Fibroblast of lung (primary cell): ENCODE data around the gene SPATS1. TPM values are rescaled to one million over a fixed set of nuclear protein-coding genes. Genes with fewer than 3 reads are reported as not detected.

Experiments
- DNase-seq, 2 donors: peaks; one replicate each; pipeline versions ENCODE4 v3.0.0 to v3.0.0-alpha.2; 2010; ENCODE audit warnings: low read depth in 2 of 2
- H2AFZ ChIP-seq: 2 replicates; pipeline ENCODE4 v1.5.1; 2012; ENCODE audit warnings: low read length, control low read depth, inconsistent platforms
- H3K27ac ChIP-seq: 2 replicates; pipeline ENCODE4 v1.5.1; 2011; ENCODE audit warnings: low read length, control low read depth; ENCODE audit not compliant: insufficient read depth
- H3K27me3 ChIP-seq: 2 replicates; pipeline ENCODE4 v1.5.1; 2011; ENCODE audit warnings: mild to moderate bottlenecking, low read length; ENCODE audit not compliant: control insufficient read depth, insufficient read depth
- H3K36me3 ChIP-seq: 2 replicates; pipeline ENCODE4 v1.5.1; 2011; ENCODE audit warnings: low read length; ENCODE audit not compliant: control insufficient read depth, insufficient read depth
- H3K4me1 ChIP-seq: 2 replicates; pipeline ENCODE4 v1.5.1; 2011; ENCODE audit warnings: low read length; ENCODE audit not compliant: control insufficient read depth, insufficient read depth; ENCODE audit errors: extremely low read depth
- H3K4me2 ChIP-seq: 2 replicates; pipeline ENCODE4 v1.5.1; 2011; ENCODE audit warnings: low read length, control low read depth; ENCODE audit not compliant: insufficient read depth; ENCODE audit errors: extremely low read depth
- H3K4me3 ChIP-seq, 4 experiments: fragments of 200-600 bp in 1 of 4; sonication (generic) in 1 of 4; replicated peaks in 1 of 4; 2 replicates each; pipeline ENCODE4 v1.5.1; 2011 to 2016; ENCODE audit warnings: low read length in 4 of 4, low read depth in 3 of 4, mild to moderate bottlenecking in 3 of 4, control low read depth in 2 of 4, inconsistent platforms in 1 of 4, mixed read lengths in 1 of 4; ENCODE audit not compliant: insufficient read depth in 1 of 4; ENCODE audit errors: control extremely low read depth in 1 of 4
- H3K79me2 ChIP-seq: 2 replicates; pipeline ENCODE4 v1.5.1; 2012; ENCODE audit warnings: mild to moderate bottlenecking, low read length, inconsistent platforms; ENCODE audit not compliant: control insufficient read depth, insufficient read depth
- H3K9ac ChIP-seq: 2 replicates; pipeline ENCODE4 v1.5.1; 2011; ENCODE audit warnings: mild to moderate bottlenecking, low read length, control low read depth; ENCODE audit not compliant: insufficient read depth
- H3K9me3 ChIP-seq: 2 replicates; pipeline ENCODE4 v1.5.1; 2012; ENCODE audit warnings: low read depth, low read length; ENCODE audit not compliant: control insufficient read depth, insufficient read depth
- H4K20me1 ChIP-seq: 2 replicates; pipeline ENCODE4 v1.5.1; 2011; ENCODE audit warnings: low read length; ENCODE audit not compliant: control insufficient read depth, insufficient read depth; ENCODE audit errors: extremely low read depth
- CTCF ChIP-seq, 2 donors: IDR thresholded peaks in 1 of 2; conservative IDR thresholded peaks in 1 of 2; 1 replicate in 1 of 2; 2 replicates in 1 of 2; pipeline ENCODE4 v1.5.1; 2011 to 2012; ENCODE audit warnings: low read length in 2 of 2, control low read depth in 1 of 2, inconsistent platforms in 1 of 2, low read depth in 1 of 2, mild to moderate bottlenecking in 1 of 2
- EZH2 ChIP-seq: IDR thresholded peaks from 2 replicates; pipeline ENCODE4 v1.5.1; 2012; ENCODE audit warnings: low read length, control low read depth, mild to moderate bottlenecking; ENCODE audit errors: missing control alignments
- polyA plus RNA-seq, 2 donors: library from polyadenylated mRNA; depleted of rRNA in 1 of 2; stranded (reverse) in 1 of 2; unstranded in 1 of 2; fragments of >200 nt; gene quantifications; 2 replicates each; pipeline ENCODE4 v1.2.1, GENCODE V29; 2011 to 2012; ENCODE audit warnings: missing spikeins in 1 of 2
- total RNA-seq: library from RNA; depleted of rRNA; stranded (reverse); fragments of >200 nt; gene quantifications from 2 replicates; pipeline ENCODE4 v1.2.1, GENCODE V29; 2014

Gene SPATS1
- total and polyA plus RNA-seq, 2 donors (not counting 1 experiment from before 2014, with no cell fraction given), result under 0.01 TPM; not detected in 1

- no peak for TF ChIP-seq EZH2
- TF ChIP-seq CTCF (conservative IDR thresholded peaks at IDR 0.05 in 1 of 2, IDR thresholded peaks at IDR 0.05 in 1 of 2; ENCODE audit: low read depth in 1 of 2, low read length in 2 of 2), result no peak
- no peak for DNase-seq
- Histone ChIP-seq H3K79me2 (no peaks in the 10 kb centered on the region), H3K27me3 (peaks cover 9% of the 10 kb centered on the region), H3K4me2 (no peak overlapping the region), H2AFZ (no peak overlapping the region), H3K4me1 (no peaks in the 10 kb centered on the region), H4K20me1 (no peaks in the 10 kb centered on the region), H3K9ac (no peak overlapping the region), H3K27ac (no peak overlapping the region), H3K9me3 (no peaks in the 10 kb centered on the region), H3K36me3 (no peaks in the 10 kb centered on the region), H3K4me3 (no peak overlapping the region)
Observed at GRCh38 chr6:44373051-44373450, 30.6 kb downstream of the SPATS1 start.

GRCh38 chr6:44373787-44374186, 31.3 kb downstream of the SPATS1 start:
- Histone ChIP-seq H3K27me3 (peaks cover 9% of the 10 kb centered on the region), H4K20me1 (no peaks in the 10 kb centered on the region), H3K27ac (no peak overlapping the region), H3K79me2 (no peaks in the 10 kb centered on the region), H2AFZ (no peak overlapping the region), H3K4me2 (no peak overlapping the region), H3K9ac (no peak overlapping the region), H3K36me3 (no peaks in the 10 kb centered on the region), H3K4me3 (no peak overlapping the region), H3K4me1 (no peaks in the 10 kb centered on the region), H3K9me3 (no peaks in the 10 kb centered on the region)
- peak in 1 of 2 donors; percentile 4 for DNase-seq
- TF ChIP-seq EZH2 (no peak), CTCF (conservative IDR thresholded peaks at IDR 0.05 in 1 of 2, IDR thresholded peaks at IDR 0.05 in 1 of 2; ENCODE audit: low read depth in 1 of 2, low read length in 2 of 2) (no peak)

GRCh38 chr6:44375071-44375470, 32.6 kb downstream of the SPATS1 start:
- no peak overlapping the region for H2AFZ ChIP-seq
- TF ChIP-seq CTCF (conservative IDR thresholded peaks at IDR 0.05 in 1 of 2, IDR thresholded peaks at IDR 0.05 in 1 of 2; ENCODE audit: low read depth in 1 of 2, low read length in 2 of 2) (no peak), EZH2 (no peak)
- H3K4me1 ChIP-seq, result no peaks in the 10 kb centered on the region
- DNase-seq, result no peak
- H3K27me3 ChIP-seq, result peaks cover 9% of the 10 kb centered on the region
- H3K27ac ChIP-seq, result no peak overlapping the region
- no peak overlapping the region for H3K4me2 ChIP-seq
- H3K9ac ChIP-seq, result no peak overlapping the region
- no peak overlapping the region for H3K4me3 ChIP-seq
- H3K79me2 ChIP-seq, result no peaks in the 10 kb centered on the region
- no peaks in the 10 kb centered on the region for H4K20me1 ChIP-seq
- no peaks in the 10 kb centered on the region for H3K9me3 ChIP-seq
- no peaks in the 10 kb centered on the region for H3K36me3 ChIP-seq
